B cell (primary cell): ENCODE results near the gene POLR2F. TPM values are rescaled to one million over a fixed set of nuclear protein-coding genes. Genes with fewer than 3 reads are reported as not detected.

Experiments
- ATAC-seq: fragments of 200-7000 bp; cut with Tn5 transposase; one replicate; pipeline ENCODE4 v1.10.0; 2021; ENCODE audit warnings: low read depth, mild to moderate bottlenecking, moderate number of reproducible peaks, moderate library complexity
- CTCF ChIA-PET: fragments of 350-600 bp; sonication (Branson Sonifier 250); formaldehyde crosslinking; loops from one replicate; lab custom pipeline; 2021; ENCODE audit warnings: antibody characterized with exemption, inconsistent platforms; lab: Charles Lee
- POLR2A ChIA-PET: fragments of 350-600 bp; sonication (Branson Sonifier 250); formaldehyde crosslinking; loops from one replicate; lab custom pipeline; 2021; ENCODE audit warnings: antibody characterized with exemption; lab: Charles Lee
- DNase-seq: peaks from one replicate; pipeline ENCODE4 v3.0.0; 2013
- H2AFZ ChIP-seq: 2 replicates; pipeline ENCODE4 v1.6.1; 2012; ENCODE audit warnings: mild to moderate bottlenecking, low read depth, low read length; ENCODE audit not compliant: insufficient read depth, poor library complexity, severe bottlenecking
- H3K27ac ChIP-seq, 2 donors: 1 replicate in 1 of 2; 2 replicates in 1 of 2; pipeline ENCODE4 v1.5.1; 2012 to 2013; ENCODE audit warnings: low read length in 2 of 2, mild to moderate bottlenecking in 2 of 2, moderate library complexity in 1 of 2
- H3K27me3 ChIP-seq, 4 experiments: fragments of 200-600 bp in 1 of 4; sonication (generic) in 1 of 4; replicated peaks in 1 of 4; 1 replicate in 2 of 4; 2 replicates in 2 of 4; pipeline versions ENCODE4 v1.6.1 to v1.7.0; 2013 to 2016; ENCODE audit warnings: low read length in 3 of 4, mild to moderate bottlenecking in 2 of 4, mixed read lengths in 1 of 4, moderate library complexity in 1 of 4; ENCODE audit not compliant: insufficient read depth in 4 of 4, control insufficient read depth in 3 of 4; ENCODE audit errors: control extremely low read depth in 1 of 4
- H3K36me3 ChIP-seq, 2 experiments: replicated peaks in 1 of 2; 1 replicate in 1 of 2; 2 replicates in 1 of 2; pipeline versions ENCODE4 v1.6.1 to v1.7.1; 2013; ENCODE audit warnings: low read length in 1 of 2; ENCODE audit not compliant: insufficient read depth in 2 of 2, control insufficient read depth in 1 of 2; ENCODE audit errors: control extremely low read depth in 1 of 2, extremely low read depth in 1 of 2
- H3K4me1 ChIP-seq, 2 donors: fragments of 200-600 bp in 1 of 2; sonication (generic) in 1 of 2; 1 replicate in 1 of 2; 2 replicates in 1 of 2; pipeline versions ENCODE4 v1.5.1 to v1.6.1; 2013 to 2017; ENCODE audit warnings: low read length in 2 of 2; ENCODE audit not compliant: control insufficient read depth in 2 of 2, insufficient read depth in 2 of 2
- H3K4me2 ChIP-seq: replicated peaks from 2 replicates; pipeline ENCODE3; 2012; ENCODE audit warnings: mild to moderate bottlenecking, low read depth, low read length; ENCODE audit not compliant: poor library complexity, severe bottlenecking
- H3K4me3 ChIP-seq, 5 experiments: fragments of 200-600 bp in 1 of 5; sonication (generic) in 1 of 5; 1 replicate in 3 of 5; 2 replicates in 2 of 5; pipeline versions ENCODE4 v1.5.1 to v1.7.0; 2011 to 2016; ENCODE audit warnings: low read length in 4 of 5, mild to moderate bottlenecking in 4 of 5, low read depth in 2 of 5, control low read depth in 1 of 5, moderate library complexity in 1 of 5; ENCODE audit not compliant: insufficient read depth in 1 of 5; ENCODE audit errors: control extremely low read depth in 1 of 5, extremely low read depth in 1 of 5
- H3K79me2 ChIP-seq: fragments of 200-600 bp; sonication (generic); one replicate; pipeline ENCODE4 v1.6.0; 2016; ENCODE audit warnings: low read length; ENCODE audit not compliant: control insufficient read depth, insufficient read depth
- H3K9ac ChIP-seq: fragments of 200-600 bp; sonication (generic); 2 replicates; pipeline ENCODE4 v1.6.1; 2017; ENCODE audit warnings: mild to moderate bottlenecking, low read length, moderate library complexity
- H3K9me3 ChIP-seq, 3 donors: one replicate each; pipeline versions ENCODE4 v1.6.1 to v1.7.1; 2013; ENCODE audit warnings: low read length in 2 of 3; ENCODE audit not compliant: control insufficient read depth in 2 of 3, insufficient read depth in 1 of 3; ENCODE audit errors: control extremely low read depth in 1 of 3
- H4K20me1 ChIP-seq: 2 replicates; pipeline ENCODE4 v1.6.0; 2012; ENCODE audit warnings: mild to moderate bottlenecking, low read length; ENCODE audit not compliant: insufficient read depth, control insufficient read depth, poor library complexity, severe bottlenecking
- H3K27ac Mint-ChIP-seq: one replicate; pipeline ENCODE4 v1.8.0; 2021; ENCODE audit warnings: mixed read lengths
- H3K27me3 Mint-ChIP-seq: one replicate; pipeline ENCODE4 v1.8.0; 2021; ENCODE audit warnings: mixed read lengths
- H3K4me1 Mint-ChIP-seq: one replicate; pipeline ENCODE4 v1.8.0; 2021; ENCODE audit warnings: mixed read lengths
- H3K4me3 Mint-ChIP-seq: one replicate; pipeline ENCODE4 v1.8.0; 2021; ENCODE audit warnings: mixed read lengths
- H3K9me3 Mint-ChIP-seq: one replicate; pipeline ENCODE4 v1.8.0; 2022; ENCODE audit warnings: mixed read lengths; ENCODE audit not compliant: insufficient read depth
- CTCF ChIP-seq: fragments of 200-600 bp; IDR thresholded peaks from one replicate; pipeline ENCODE4 v1.8.0; 2022; ENCODE audit warnings: antibody characterized with exemption, mild to moderate bottlenecking
- EZH2 ChIP-seq: IDR thresholded peaks from 2 replicates; pipeline ENCODE4 v1.6.1; 2012; ENCODE audit warnings: borderline replicate concordance, low read depth, mild to moderate bottlenecking, moderate library complexity, low read length; ENCODE audit not compliant: insufficient read depth, poor library complexity, severe bottlenecking
- WGBS: methylation state at CpG from one replicate; pipeline ENCODE4 v1.1.5; 2013; ENCODE audit warnings: missing lambda C conversion rate; ENCODE audit not compliant: insufficient coverage; 5-methylcytosine and 5-hydroxymethylcytosine counted together
- intact Hi-C: fragments of 100-400 bp; cut with micrococcal nuclease; formaldehyde crosslinking; loops from one replicate; pipeline ENCODE4 v1.10.0; 2022
- polyA plus RNA-seq: library from polyadenylated mRNA; depleted of rRNA; stranded (reverse); fragments of >200 nt; gene quantifications from 2 replicates; pipeline ENCODE4 v1.2.3, GENCODE V29; 2012
- total RNA-seq, 2 donors: library from RNA; stranded (reverse); fragments of 120-200 nt in 1 of 2; gene quantifications; 1 replicate in 1 of 2; 2 replicates in 1 of 2; pipeline versions ENCODE4 v1.2.3 to v1.2.4, GENCODE V29; 2013 to 2022

Gene POLR2F
- total and polyA plus RNA-seq, 2 donors (not counting 1 experiment from before 2014, with no cell fraction given), result 41.8 to 49.6 TPM

- no peak for DNase-seq
- Histone ChIP-seq H3K9ac (no peak overlapping the region), H3K27me3 (no peaks in the 10 kb centered on the region), H4K20me1 (peaks cover 11% of the 10 kb centered on the region), H3K27ac (no peak overlapping the region), H3K36me3 (peaks cover 0 to 60% of the 10 kb centered on the region in 2 experiments), H2AFZ (no peak overlapping the region), H3K79me2 (peaks cover 5% of the 10 kb centered on the region), H3K4me1 (peaks cover 3 to 12% of the 10 kb centered on the region in 2 donors), H3K4me2 (no peak overlapping the region), H3K9me3 (no peaks in the 10 kb centered on the region), H3K4me3 (no peak overlapping the region)
- Mint-ChIP-seq H3K27ac (no peak overlapping the region), H3K27me3 (no peaks in the 10 kb centered on the region), H3K9me3 (no peaks in the 10 kb centered on the region), H3K4me3 (no peak overlapping the region), H3K4me1 (peaks cover 19% of the 10 kb centered on the region)
- ChIA-PET CTCF (interaction anchor here (1.5 kb wide), 1 partner anchor 10 kb away, joined by 3 read pairs; no protein-coding TSS in a partner anchor), POLR2A (interaction anchor here (0.6 kb wide), 1 partner anchor 10 kb away, joined by 3 read pairs; no protein-coding TSS in a partner anchor)
- no peak for ATAC-seq
- no peak for TF ChIP-seq EZH2
- TF ChIP-seq CTCF, result no peak
- 100% methylated on average over 5 of the region's 5 CpGs for WGBS
- intact Hi-C loops, result no loop called here
Measured at GRCh38 chr22:37929390-37929789, 24.1 kb upstream of the POLR2F start.

- Histone ChIP-seq H3K79me2 (peaks cover 3% of the 10 kb centered on the region), H2AFZ (no peak overlapping the region), H3K27ac (no peak overlapping the region), H3K36me3 (peaks cover 0 to 52% of the 10 kb centered on the region in 2 experiments), H3K4me3 (no peak overlapping the region), H4K20me1 (peaks cover 11% of the 10 kb centered on the region), H3K4me2 (no peak overlapping the region), H3K27me3 (no peaks in the 10 kb centered on the region), H3K9me3 (no peaks in the 10 kb centered on the region), H3K9ac (no peak overlapping the region), H3K4me1 (peaks cover 3 to 12% of the 10 kb centered on the region in 2 donors)
- TF ChIP-seq EZH2, result no peak
- TF ChIP-seq CTCF, result no peak
- no peak for DNase-seq
- H3K4me3 Mint-ChIP-seq, result no peak overlapping the region
- CTCF ChIA-PET, result interaction anchor here (0.6 to 4.7 kb wide), 6 partner anchors 9 to 260 kb away, joined by 3 to 28 read pairs (median 3); partner anchors contain the start of gene MICALL1
- H3K9me3 Mint-ChIP-seq, result no peaks in the 10 kb centered on the region
- WGBS, result 88% methylated on average over 11 of the region's 11 CpGs
- H3K4me1 Mint-ChIP-seq, result peaks cover 19% of the 10 kb centered on the region
- POLR2A ChIA-PET, result interaction anchor here (0.7 kb wide), 1 partner anchor 25 kb away, joined by 4 read pairs; no protein-coding TSS in a partner anchor
- no peak for ATAC-seq
- H3K27me3 Mint-ChIP-seq, result no peaks in the 10 kb centered on the region
- intact Hi-C loops, result loop anchor here (5.0 kb wide), 1 partner anchor 33 kb away; no protein-coding TSS in a partner anchor
- H3K27ac Mint-ChIP-seq, result no peak overlapping the region
Measured at GRCh38 chr22:37930270-37930951, 23.1 kb upstream of the POLR2F start.
